Loucy (cell line): ENCODE results near the gene MMGT1.

Experiments used
- CTCF ChIP-seq: fragments of 200-600 bp; sonication (generic); conservative IDR thresholded peaks from 2 replicates; pipeline ENCODE4 v1.5.1; 2014; ENCODE audit warnings: mild to moderate bottlenecking, antibody characterized with exemption, low read length
- EZH2phosphoT487 ChIP-seq: fragments of 200-600 bp; IDR thresholded peaks from 2 replicates; pipeline ENCODE4 v1.6.1; 2018; ENCODE audit warnings: antibody characterized with exemption, mild to moderate bottlenecking, moderate library complexity, borderline replicate concordance

GRCh38 chrX:135951291-135951690 is 22.5 kb downstream of the MMGT1 start:
- no peak for TF ChIP-seq CTCF
- no peak for TF ChIP-seq EZH2phosphoT487
